Dedifferentiated amniotic fluid mesenchymal stem cell (primary cell): Measurements from ENCODE around the gene GRIN3A.
"Not testable (repeated sequence)": the region's sequence is repeated elsewhere in the genome, so short reads cannot be mapped to it uniquely, and the experiment has no call there.

ENCODE experiments used
- DNase-seq: peaks from one replicate; pipeline ENCODE4 v3.0.0-alpha.2; 2016; ENCODE audit errors: extremely low spot score

The GRIN3A gene

GRCh38 chr9:101632611-101633010 is 105.8 kb downstream of the GRIN3A start:
- DNase-seq = no peak

- DNase-seq = no peak
Measured at GRCh38 chr9:101631892-101632291, 106.6 kb downstream of the GRIN3A start.

GRCh38 chr9:101629636-101630035 is 108.8 kb downstream of the GRIN3A start:
- DNase-seq = no peak

- peak; percentile 36 for DNase-seq
Measured at GRCh38 chr9:101628173-101628572, 110.3 kb downstream of the GRIN3A start.

- DNase-seq = no peak
Measured at GRCh38 chr9:101626295-101626694, 112.2 kb downstream of the GRIN3A start.

- no peak for DNase-seq
Measured at GRCh38 chr9:101625876-101626275, 112.6 kb downstream of the GRIN3A start.

GRCh38 chr9:101620452-101620851 is 118.0 kb downstream of the GRIN3A start:
- no peak for DNase-seq

GRCh38 chr9:101618698-101619097 is 119.7 kb downstream of the GRIN3A start:
- no peak for DNase-seq

- no peak for DNase-seq
Measured at GRCh38 chr9:101605547-101605946, 132.9 kb downstream of the GRIN3A start.

GRCh38 chr9:101604296-101604695 is 134.2 kb downstream of the GRIN3A start:
- no peak for DNase-seq

- peak; percentile 54 for DNase-seq
Measured at GRCh38 chr9:101601904-101602765, 136.3 kb downstream of the GRIN3A start.

GRCh38 chr9:101594796-101595195 is 143.7 kb downstream of the GRIN3A start, which contains the start of gene PPP3R2:
PPP3R2 (minus strand) TSS chr9:101594969; CDS start chr9:101594921, 48 bp downstream.
- no peak for DNase-seq

GRCh38 chr9:101593345-101593744 is 145.1 kb downstream of the GRIN3A start:
- no peak for DNase-seq

GRCh38 chr9:101592788-101593187 is 145.7 kb downstream of the GRIN3A start:
- no peak for DNase-seq

GRCh38 chr9:101591787-101592446 is 146.5 kb downstream of the GRIN3A start:
- no peak for DNase-seq

- no peak for DNase-seq
Measured at GRCh38 chr9:101590901-101591300, 147.5 kb downstream of the GRIN3A start.

GRCh38 chr9:101590074-101590473 is 148.4 kb downstream of the GRIN3A start:
- DNase-seq = not testable (repeated sequence)

GRCh38 chr9:101587332-101588043 is 151.0 kb downstream of the GRIN3A start:
- DNase-seq = no peak

- DNase-seq = no peak
Measured at GRCh38 chr9:101586651-101587050, 151.8 kb downstream of the GRIN3A start.

- DNase-seq = no peak
Measured at GRCh38 chr9:101585740-101586139, 152.7 kb downstream of the GRIN3A start.

- peak; percentile 38 for DNase-seq
Measured at GRCh38 chr9:101582553-101582952, 155.9 kb downstream of the GRIN3A start.
